HG03521 (cell line): Measurements from ENCODE around the gene RWDD2A.

Experiments used
- ATAC-seq: cut with Tn5 transposase; IDR thresholded peaks from one replicate; pipeline ENCODE4 v1.9.1; 2021; ENCODE audit warnings: mild to moderate bottlenecking, moderate library complexity; ENCODE audit not compliant: unreplicated experiment

Gene RWDD2A

GRCh38 chr6:83198486-83199172 lies 5.5 kb downstream of the RWDD2A start:
- ATAC-seq: no peak

DNA sequence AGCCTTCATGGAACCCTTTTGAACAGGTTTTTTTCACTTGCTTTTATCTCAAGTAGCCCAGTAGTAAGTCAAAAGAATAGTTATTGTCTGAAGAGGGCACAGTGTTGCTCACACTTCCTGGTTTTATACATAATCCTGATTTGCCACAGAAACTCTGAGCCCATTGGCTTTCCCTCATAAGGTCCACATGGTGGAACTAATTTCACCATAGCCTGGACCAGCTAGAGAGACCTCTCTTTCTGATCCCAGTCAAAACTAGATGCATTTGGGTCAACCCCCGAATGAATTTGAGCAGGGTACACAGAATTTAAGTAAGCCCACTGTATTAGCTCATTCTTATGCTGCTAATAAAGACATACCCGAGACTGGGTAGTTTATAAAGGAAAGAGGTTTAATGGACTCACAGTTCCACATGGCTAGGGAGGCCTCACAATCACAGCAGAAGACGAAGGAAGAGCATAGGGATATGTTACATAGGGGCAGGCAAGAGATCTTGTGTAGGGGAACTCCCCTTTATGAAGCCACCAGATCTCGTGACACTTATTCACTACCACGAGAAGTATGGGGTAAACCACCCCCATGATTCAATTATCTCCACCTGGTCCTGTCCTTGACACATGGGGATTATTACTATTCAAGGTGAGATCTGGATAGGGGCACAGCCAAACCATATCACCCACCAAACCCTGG lies 6.2 kb downstream of the RWDD2A start:
- ATAC-seq: no peak

DNA sequence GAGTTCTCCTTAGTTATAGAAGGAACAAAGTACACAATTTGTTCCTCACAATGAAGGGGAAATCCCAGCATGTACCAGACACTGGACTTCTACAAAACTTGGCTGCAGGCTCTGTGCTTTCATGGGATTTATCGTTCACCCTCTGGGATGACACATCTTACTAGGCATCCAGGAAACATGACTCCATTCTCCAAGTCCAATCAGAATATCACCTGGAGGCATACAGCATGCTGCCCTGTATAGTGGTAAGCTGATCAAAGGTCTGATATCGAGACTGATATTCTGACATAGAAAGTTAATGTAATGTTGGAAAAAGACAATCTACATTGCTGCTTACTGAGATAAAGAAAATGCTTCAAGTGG lies 6.7 kb downstream of the RWDD2A start:
- no peak for ATAC-seq

- ATAC-seq: no peak
These were observed 8.9 kb downstream of the RWDD2A start for GRCh38 chr6:83202031-83202430.

- peak; percentile 98 for ATAC-seq
These were observed 22.2 kb downstream of the RWDD2A start for GRCh38 chr6:83215131-83216047.

DNA sequence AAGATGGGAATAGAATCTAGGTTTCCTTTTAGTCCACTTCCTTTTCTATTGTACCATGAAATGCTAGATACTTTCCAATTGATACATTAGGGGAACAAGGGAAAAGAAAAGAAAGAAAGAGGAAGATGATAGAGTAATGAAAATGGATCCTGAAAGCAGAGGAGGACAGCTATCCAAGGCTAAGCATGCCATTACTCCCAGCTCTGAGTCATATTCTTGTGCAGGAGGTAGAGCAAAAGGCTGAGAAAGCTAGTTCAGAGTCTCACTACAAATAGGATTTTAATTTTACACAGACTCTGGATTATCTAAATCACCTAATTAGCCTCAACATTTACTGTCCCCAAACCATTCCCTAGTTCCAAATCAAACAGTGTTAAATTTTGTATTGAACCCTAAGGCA lies 23.6 kb downstream of the RWDD2A start:
- no peak for ATAC-seq

GRCh38 chr6:83218646-83219045 lies 25.5 kb downstream of the RWDD2A start:
- ATAC-seq: no peak

DNA sequence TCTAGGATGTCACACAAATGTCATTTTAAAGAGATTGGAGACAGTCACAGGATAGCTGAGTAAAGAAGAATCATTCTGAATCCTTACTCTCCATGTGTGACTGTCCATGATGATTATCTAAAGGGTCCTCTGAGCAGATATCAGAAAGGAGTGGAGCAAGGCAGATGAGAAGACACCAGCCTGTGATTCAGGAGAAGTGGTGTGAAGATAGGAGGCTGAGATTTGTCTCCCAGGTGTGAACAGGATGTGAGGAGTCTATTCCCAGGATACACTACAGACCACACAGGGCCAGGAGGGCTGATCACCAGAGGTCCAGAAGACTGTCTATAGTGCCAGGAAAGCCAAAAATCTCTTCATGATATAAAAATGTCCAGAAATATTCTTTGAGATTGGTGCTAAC lies 27.0 kb downstream of the RWDD2A start:
- no peak for ATAC-seq

- no peak for ATAC-seq
These were observed 28.1 kb downstream of the RWDD2A start for GRCh38 chr6:83221276-83221675.

GRCh38 chr6:83221889-83222479 lies 28.8 kb downstream of the RWDD2A start:
- ATAC-seq: no peak

DNA sequence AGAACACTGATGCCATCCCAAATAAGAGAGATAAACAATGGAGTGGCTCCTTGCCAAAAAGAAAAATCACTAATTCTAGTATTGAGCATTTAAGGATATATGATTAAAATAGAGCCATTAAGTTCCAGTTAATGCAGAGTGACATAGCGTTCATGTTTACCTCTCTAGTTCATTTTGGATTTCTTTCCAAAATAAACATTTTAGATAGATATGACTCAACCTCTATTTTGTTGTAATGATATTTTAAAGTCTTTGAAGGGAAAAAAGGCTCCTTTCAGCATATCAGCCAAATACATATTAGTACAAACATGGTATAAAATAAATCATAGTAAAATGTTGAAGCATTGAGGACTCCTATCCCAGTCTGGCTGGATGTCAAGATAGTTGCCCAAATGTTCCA lies 33.4 kb downstream of the RWDD2A start:
- no peak for ATAC-seq

GRCh38 chr6:83231146-83231545 lies 38.0 kb downstream of the RWDD2A start:
- no peak for ATAC-seq

GRCh38 chr6:83247471-83247870 lies 54.3 kb downstream of the RWDD2A start:
- ATAC-seq: no peak
